ENCODE measurements around the gene GPR4. TPM values are rescaled to one million over a fixed set of nuclear protein-coding genes. Genes with fewer than 3 reads are reported as not detected.

The GPR4 gene
- total RNA-seq, 4 donors from 2014 or later, result 6.0 to 29.4 (median 12.0) TPM

GRCh38 chr19:45587873-45588272 lies 14.1 kb downstream of the GPR4 start:
- ATAC-seq (ENCODE audit: low FRiP score) (no peak), DNase-seq (ENCODE audit: low spot score) (no peak)
- TF ChIP-seq CTCF (IDR thresholded peaks at IDR 0.05), result no peak

DNA sequence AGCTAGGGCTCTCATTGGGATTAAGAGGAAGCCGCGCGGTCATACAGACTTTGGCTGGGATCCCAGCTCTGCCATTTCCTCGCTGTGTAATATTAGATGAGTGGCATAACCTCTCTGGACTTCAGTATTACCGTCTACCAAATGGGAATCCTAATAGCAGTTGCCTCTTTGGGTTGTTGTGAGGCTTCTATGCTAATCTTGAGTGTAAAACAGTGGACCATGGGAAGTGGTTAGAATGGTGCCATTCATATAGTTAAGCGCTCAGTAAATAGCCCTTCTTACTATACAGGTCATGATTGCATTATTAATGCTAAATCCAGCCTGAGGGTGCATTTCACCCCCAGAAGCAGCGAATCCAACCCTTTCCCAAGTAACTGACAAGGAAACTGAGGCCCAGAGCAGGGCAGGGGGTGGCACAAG lies 16.8 kb downstream of the GPR4 start:
- ATAC-seq (ENCODE audit: low FRiP score), result no peak
- no peak for DNase-seq (ENCODE audit: low spot score)
- TF ChIP-seq CTCF (IDR thresholded peaks at IDR 0.05), result no peak

- DNase-seq (ENCODE audit: low spot score) (peak; percentile 98), ATAC-seq (ENCODE audit: low FRiP score) (peak; percentile 97)
- TF ChIP-seq CTCF (IDR thresholded peaks at IDR 0.05), result no peak
These were observed 17.5 kb downstream of the GPR4 start, which contains the start of gene OPA3 for GRCh38 chr19:45584332-45585157. TSS of gene OPA3 (minus strand) at chr19:45584802. CDS start at chr19:45584764, 38 bp downstream.

- no peak for TF ChIP-seq CTCF (IDR thresholded peaks at IDR 0.05)
- DNase-seq (ENCODE audit: low spot score) (no peak), ATAC-seq (ENCODE audit: low FRiP score) (no peak)
These were observed 20.4 kb downstream of the GPR4 start for GRCh38 chr19:45581576-45581975.

DNA sequence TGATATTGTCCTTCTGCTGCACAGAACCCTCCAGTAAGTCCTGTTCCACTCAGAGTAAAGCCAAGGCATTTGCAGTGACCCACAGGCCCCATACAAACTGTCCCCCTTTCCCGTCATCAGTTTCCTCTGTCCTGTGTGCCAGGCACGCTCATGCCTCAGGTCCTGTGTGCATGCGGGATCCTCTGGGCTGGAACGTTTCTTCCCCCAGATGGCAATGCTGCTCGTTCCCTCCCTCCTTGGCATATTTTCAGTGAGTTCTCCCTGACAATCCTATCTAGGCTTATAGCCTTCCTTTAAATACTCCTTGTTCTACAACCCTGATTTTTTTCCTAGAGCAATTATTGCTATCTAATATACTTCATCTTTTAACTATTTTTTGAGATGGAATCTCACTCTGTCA lies 23.2 kb downstream of the GPR4 start:
- TF ChIP-seq CTCF (IDR thresholded peaks at IDR 0.05), result no peak
- ATAC-seq (ENCODE audit: low FRiP score) (no peak), DNase-seq (ENCODE audit: low spot score) (no peak)

DNA sequence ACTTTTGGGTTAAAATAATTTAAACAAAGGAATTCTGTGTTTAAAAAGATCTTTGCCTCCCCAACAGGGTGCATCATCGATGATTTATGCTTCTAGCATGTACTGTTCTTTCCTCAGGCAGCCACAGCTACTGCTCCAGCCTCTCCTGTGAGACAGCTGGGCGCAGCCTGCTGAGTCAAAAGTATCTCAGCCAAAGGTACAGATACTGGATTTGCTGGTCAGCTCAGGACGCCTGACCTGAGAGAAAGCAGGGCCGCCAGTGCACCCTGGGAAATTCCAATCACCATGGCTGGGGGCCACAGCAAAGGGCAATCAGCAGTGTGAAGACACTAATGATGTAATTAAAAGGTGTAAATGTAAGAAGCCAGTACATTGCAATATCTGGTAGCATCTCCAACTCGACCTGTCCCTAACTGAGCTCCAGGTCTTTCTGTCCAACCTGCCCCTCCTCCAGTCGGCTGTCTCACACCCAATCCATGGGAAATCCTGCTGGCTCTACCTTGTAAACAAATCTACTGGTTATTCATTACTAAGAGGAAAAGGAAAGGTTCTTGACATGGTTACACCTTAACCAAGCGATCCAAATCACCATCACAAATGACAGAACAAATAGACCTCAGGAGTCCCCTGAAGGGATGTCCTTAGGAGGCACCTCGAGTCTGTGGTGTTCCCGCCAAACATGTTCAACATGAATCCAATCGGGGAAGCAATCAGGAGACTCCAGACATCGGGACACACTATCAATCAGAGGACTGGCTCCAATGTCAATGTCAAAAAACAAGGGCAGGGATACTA lies 24.7 kb downstream of the GPR4 start:
- ATAC-seq (ENCODE audit: low FRiP score), result peak; percentile 95
- no peak for DNase-seq (ENCODE audit: low spot score)
- no peak for TF ChIP-seq CTCF (IDR thresholded peaks at IDR 0.05)

All from omental fat pad (tissue), 4 donors.